Hematopoietic multipotent progenitor cell treated with erythropoietin and hydrocortisone succinate and interleukin-3 and kit ligand, for 4 days (in vitro differentiated cells): Measurements from ENCODE around the gene KRTAP24-1.

Source experiments
- DNase-seq: peaks from one replicate; pipeline ENCODE4 v3.0.0-alpha.2; 2015

KRTAP24-1 gene, protein sequence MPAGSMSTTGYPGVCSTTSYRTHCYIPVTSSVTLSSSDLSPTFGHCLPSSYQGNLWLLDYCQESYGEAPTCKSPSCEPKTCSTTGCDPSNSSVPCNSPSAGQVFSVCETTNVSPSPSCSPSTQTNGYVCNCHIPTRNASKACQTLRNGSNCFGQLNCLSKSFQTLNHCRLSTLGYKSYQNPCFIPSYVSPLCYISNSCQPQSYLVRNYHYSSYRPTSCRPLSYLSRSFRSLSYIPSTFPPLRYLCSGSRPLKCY

DNA sequence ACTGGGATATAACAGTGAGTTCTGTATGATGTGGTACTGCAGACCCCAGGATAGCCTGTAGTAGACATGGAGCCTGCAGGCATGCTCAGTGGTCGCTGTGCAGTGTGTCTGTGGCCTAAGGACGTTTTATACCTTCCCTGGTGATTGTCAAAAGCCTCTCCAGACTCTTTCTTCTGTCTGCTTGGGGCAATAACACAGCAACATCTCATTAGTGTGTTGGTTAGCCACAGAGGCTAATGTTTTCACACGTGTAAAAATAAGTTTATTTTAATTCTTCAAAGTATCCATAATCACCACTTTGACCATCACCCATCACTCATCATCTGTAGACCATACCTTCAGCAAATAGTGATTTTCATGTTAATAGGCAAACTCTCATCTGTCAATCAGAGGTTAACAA, at the start of gene KRTAP24-1:
Gene KRTAP24-1, minus strand, starts transcription at position 101 of the 400 bp plus-strand sequence. Its CDS starts 18 bp downstream, at position 83.
- no peak for DNase-seq

DNA sequence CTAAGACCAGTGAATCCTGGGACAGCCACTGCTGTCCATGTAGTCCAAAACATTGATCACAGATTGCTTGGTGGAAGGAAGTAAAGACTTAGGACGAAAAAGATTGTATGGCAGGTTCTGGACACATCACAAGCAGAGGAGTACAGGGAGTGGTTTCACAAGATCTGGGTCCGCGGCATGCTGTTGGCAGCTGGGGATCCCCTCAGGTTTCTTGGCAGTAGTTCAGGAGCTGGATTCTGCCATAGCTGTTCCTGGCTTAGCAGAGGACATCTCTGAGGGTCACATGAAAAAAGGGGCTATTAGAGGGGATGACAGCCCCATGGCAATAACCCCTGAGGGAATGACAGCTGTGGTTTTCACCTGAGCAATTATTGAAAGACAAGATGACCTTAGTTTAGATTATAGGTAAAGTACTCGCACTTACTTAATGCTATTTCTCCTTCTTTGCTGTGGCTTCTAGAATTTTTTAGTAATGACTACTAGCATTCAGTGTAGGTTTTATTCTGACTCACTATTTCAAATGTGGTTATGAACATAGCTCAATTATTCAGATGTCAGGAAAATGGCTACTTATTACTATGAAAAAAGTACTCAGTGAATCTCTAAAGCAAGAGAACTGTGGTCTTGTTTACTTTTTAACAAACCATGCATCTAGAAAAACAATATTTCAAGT, 46.6 kb upstream of the KRTAP24-1 start:
- DNase-seq, result no peak

DNA sequence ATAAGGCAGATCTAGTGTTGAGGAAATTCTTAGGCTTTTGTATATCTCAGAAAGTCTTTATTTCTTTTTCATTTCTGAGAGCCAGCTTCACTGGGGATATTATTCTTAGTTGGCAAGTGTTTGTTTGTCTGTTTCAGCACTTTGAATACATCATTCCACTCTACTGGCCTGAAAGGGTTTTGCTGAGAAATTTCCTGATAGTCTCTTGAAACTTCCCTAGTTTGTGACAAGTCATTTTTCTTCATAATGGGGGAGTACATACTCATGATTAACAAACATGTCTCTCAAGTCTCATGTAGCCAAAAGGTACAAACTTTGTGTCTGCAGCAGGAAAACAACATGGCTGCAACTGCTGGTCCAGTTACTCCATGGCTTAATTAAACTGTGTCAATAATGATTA, 43.6 kb upstream of the KRTAP24-1 start:
- no peak for DNase-seq

DNA sequence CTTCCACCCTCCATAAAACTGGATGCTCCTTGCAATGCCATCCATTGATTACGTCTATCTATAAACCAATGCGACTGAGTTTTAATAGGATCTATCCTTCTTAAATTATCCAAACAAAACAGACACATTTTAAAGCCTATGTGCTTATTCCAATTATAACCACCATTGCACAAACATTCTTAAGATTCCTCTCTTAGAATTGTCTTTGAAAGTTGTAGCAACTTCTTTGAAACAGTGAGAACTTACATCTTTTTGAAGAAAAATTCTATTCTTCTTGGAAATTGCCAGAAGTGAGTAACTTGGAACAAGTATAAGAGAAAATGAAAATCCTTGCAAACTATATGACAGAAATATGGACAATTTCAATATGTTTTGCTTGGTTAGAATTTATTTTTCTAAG, 37.5 kb upstream of the KRTAP24-1 start, which contains the start of gene KRTAP26-1:
Gene KRTAP26-1, minus strand, starts transcription at position 101 of the 400 bp plus-strand sequence. CDS start 280 bp downstream, outside the sequence.
- DNase-seq, result no peak

DNA sequence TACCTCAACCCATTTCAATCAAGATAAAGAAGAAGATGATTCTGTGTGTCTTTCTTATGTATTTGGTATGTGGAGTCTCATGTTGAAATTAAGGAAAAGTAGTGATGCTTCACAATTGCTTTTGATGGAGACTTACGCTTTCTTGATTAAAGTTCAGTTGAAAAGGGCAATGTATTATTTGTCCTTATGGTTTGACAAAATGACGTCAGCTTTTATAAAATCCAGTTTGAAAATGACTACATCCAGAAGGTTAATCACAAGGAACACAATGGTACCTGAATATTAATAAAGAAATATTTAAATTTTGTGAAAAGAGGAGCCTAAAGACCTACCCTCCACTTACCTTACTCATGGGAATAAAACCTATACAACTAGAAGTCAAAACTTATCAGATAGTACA, 33.0 kb upstream of the KRTAP24-1 start:
- no peak for DNase-seq

DNA sequence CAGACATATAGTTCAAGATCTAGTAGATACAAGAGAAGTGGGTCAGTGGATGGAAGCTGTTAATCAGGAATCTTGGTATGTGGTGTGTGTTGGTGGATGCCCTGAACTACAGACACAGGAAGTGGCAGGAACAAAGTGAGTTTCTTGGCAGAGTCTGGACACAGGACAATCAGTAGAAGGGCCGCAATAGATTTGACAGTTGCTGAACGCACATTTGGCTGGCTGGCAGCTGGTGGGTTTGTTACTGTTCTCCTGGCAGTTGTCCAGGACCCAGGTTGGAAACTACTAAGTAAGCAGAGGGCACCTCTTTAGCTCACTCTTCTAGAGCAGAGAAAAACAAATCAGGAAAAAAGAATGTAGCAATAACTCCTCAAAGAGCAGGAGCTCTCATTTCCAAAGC, 24.1 kb upstream of the KRTAP24-1 start:
- DNase-seq, result no peak

DNA sequence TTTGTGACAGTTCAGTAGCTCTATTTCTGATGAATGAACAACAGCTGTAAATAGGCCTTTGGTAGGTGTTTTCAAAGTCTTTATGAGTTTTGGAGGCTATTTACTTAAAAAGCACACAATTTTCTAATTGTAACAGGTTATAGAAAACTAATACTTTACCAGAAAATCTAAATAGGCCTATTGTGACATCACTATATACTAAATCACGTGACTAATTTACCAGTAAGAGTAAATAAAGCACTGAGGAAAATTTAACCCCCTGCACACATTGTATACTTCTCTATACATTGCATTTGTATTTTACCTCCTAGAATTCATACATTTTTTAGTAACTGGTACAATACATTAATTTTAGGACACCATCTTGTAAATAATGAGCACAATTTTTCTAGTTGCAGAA, 22.4 kb upstream of the KRTAP24-1 start:
- no peak for DNase-seq

DNA sequence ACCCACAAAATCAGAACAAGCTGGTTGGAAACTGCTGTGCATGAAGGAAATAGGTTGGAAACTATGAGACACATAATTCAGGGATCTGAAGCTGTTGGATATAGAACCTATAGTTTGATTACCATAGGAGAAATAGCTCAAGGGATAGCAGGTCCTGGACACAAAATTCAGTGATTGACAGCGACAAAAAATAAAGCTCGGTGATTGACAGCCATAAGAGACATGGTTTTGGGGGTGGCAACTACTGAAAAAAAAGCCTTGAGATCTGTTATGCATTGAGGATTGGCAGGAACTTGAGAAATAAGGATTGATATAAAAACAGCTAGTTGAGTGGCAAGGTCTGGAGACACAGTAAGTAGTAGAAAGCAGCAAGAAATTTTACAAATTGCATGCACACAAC, 6.5 kb upstream of the KRTAP24-1 start, which contains the start of gene KRTAP25-1:
Gene KRTAP25-1, minus strand, starts transcription at position 300 of the 400 bp plus-strand sequence. Its CDS starts 24 bp downstream, at position 276.
- DNase-seq, result no peak

DNA sequence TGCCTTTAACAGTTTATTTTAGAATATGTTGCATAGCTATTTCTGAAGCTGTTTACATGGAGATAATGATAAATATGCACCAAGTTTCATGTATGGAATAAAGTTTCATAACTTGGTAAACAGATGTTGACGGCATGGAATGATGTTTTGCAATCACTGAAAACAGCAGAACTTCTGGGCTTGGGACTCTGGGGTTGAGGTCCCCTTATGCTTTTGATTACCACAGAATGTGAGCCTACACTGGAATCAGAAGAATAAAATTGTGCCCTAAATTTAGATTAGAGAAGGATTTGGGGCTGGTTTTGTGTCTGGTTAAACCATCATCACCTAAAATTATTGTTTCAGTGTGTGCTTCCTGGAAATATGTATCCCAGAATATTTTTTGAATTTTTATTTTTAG, 11.1 kb downstream of the KRTAP24-1 start:
- no peak for DNase-seq

DNA sequence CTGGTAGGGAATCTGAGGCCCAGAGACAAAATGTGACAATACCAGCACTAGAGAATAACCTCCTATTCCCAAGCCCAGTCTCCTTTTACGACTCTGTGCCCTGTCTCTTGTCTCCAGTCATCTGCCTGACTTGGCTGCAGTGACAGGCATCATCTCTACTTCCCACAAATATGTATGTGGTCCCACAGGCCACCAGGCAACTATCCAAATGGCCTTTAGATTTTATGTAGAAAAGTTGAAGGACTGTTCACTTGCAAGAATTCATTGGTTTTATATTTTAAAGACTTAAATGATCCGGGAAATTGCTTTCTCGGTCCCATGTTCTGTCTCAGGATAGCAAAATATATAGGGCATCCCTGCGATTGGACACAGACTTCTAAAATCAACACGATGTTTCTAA, 11.6 kb downstream of the KRTAP24-1 start:
- DNase-seq, result no peak

DNA sequence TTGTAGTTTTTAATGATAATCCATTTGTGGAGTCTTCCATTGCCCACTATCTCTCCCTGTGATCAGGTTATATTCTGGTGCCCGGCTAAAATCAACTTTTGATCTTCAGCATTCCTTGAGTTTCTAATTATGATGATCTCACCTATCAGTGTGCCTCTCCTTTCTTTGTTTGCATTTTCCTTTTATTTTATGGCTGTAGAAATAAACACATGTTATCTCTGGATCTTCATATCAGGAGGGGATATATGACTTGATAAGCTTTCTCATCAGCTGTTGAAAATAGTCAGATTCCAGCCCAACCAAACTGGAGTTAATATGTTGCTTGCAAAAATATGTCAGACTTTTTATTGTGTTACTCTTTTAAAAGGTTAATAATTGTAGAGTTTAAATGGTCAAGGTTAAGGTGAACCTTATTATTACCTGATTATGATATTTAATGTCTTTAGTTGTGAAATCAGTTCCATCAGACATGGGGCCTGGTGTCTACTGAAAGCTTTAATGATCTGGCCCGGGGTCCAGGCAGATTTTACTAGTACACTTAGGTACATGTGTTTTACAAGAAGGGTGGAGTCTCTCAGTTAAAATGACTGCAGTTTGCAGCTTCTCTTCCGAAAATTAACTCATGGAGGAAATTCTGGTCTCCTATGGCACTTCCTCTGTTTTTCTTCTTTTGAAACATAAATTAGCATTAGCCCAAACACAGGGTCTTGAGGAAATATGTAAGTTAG, 12.8 kb downstream of the KRTAP24-1 start:
- no peak for DNase-seq

DNA sequence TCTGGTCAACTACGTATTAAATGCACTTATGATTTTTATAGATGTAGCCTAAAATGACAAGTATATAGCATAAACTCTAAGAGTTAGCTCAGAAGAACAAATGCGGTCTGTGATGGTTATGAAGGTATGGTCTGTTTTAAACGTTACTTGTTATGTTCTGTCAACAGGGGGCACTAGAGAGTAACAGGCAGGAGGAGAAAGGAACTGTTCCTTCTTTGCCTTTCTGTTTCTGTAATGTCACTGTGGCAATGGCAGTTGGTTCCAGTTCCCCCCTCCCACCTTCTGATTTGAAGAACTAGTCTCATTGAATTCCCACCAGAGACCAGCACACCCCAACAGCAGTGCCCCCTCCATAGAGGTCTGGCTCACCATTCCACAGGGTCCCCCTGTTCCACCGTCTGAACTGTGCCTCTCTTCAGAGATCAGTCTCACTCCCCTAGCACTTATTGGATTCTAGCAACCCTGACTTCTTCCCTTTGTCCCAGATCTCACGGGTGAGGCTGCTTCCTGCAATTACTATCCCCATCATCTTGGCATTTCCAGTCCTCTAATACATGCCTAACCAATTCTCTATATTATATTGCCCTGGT, 14.0 kb downstream of the KRTAP24-1 start:
- peak; percentile 39 for DNase-seq

DNA sequence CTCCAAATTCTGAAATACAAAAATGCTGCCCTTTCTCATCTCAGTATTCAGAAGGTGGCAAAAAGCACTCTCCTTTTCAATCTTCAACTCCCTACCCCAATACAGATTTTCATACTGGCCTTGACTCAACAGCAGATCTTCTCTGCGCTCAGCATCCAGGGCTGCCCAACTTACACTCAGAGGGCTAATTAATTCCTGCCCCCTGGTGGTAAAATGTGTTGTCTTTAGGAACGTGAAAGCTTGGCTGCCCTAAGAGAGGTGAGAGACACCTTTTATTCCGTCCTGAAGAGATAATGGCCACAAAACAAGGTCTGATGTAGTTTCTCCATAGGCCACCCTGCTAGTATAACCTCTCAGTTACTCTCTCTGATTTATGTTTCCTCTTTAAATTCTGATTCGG, 25.0 kb downstream of the KRTAP24-1 start:
- peak; percentile 31 for DNase-seq

DNA sequence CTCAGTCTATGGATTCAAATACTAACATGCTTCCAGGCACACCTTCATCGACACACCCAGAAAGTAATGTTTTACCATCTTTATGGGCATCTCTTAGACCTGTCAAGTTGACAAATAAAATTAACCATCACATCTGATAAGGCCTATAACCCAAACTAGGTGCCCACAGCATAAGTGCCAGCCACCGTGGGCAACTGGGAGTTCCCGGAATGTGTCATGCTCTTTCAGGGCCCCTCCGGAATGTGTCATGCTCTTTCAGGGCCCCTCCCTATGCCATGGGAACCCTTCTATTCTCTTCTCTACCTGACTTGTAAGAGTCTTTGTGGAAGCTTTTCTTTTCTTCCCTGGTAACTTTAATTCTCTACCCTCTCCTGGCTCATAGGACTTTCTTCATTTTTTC, 26.6 kb downstream of the KRTAP24-1 start:
- DNase-seq, result no peak

DNA sequence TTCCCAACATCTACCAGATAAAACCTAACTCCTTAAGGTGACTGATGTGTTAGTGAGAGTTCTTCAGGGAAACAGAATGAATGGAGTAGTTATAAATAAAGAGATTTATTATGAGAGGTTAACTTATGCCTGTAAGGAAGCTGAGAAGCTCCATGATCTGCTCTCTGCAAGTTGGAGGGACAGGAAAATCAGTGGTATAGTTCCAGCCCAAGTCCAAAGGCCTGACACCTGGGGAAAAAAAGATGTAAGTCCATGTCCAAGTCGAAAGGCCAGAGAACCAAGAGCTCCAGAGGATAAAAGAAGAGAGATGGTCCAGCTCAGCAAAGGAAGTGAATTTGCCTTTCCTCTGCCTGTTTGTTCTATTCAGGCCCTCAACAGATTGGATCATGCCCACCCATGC, 27.1 kb downstream of the KRTAP24-1 start:
- no peak for DNase-seq

DNA sequence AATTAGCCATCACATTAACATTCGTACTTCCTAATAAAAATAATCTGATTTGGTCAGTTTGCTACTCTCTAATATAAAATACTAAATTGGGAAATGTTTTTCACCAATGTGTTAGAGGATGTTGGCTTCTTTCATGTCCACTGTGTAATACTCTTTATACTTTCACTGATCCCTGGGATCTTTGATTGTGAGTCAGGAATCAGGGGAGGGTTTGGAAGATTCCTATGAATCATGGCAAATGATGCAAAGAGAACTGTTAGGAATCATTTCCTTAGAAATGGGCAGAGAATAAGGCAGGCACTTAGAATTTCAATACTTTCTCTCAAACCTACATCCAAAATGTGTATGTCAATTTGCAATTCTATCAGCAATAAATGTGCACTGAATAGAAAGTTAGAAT, 31.0 kb downstream of the KRTAP24-1 start:
- DNase-seq, result no peak

DNA sequence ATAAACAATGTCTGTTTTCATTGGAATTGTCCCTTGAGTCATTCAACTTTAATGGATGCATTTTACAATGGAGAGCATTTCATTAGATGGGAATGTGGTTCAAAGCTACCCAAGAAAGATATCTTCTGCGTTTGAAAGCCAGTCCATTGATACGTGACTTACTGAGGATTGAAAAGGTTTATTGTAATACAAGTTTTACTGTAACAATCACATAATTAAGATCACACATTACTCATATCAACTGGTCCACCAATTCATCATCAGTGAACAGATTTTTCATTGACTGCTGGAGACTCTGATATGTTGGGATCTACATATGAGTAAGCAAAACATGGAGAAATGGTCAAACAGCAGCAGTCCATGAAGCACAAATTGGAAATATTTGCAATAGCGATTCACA, 32.8 kb downstream of the KRTAP24-1 start:
- DNase-seq, result no peak

DNA sequence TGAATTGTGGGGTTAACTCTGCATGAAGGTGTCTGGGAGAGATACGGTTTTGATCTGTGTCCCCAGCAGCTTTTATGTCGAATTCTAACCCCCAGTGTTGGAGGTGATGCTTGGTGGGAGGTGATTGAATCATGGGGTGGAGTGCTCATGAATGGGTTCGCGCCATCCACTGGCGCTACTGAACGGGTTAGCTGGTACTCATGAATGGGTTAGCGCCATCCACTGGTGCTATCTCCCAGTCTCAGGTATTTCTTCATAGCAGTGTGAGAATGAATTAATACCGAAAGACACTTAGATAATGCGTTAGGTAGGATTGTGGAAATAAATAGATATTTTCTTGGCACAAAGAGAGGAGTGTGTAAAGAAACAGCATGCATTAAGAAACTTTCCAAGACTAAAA, 33.9 kb downstream of the KRTAP24-1 start:
- DNase-seq, result no peak

DNA sequence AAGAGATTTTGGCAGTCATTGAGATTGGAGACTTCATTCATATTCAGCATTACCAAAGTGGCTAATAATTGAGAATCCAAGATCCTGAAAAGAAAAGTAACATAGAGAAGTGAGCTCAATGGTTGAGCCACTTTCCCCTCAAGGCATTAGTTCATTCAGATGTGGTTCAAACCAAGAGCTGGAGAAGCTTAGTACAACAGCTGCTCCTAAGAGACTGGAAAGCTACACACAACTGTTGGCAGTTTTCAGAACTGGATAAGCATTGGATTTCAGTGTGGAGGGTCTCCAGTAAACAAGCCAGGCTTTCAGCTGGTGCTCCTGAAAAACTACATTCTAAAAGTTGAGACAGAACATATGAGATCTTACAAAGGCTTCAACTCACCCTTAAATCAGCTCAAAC, 37.7 kb downstream of the KRTAP24-1 start:
- DNase-seq, result no peak

DNA sequence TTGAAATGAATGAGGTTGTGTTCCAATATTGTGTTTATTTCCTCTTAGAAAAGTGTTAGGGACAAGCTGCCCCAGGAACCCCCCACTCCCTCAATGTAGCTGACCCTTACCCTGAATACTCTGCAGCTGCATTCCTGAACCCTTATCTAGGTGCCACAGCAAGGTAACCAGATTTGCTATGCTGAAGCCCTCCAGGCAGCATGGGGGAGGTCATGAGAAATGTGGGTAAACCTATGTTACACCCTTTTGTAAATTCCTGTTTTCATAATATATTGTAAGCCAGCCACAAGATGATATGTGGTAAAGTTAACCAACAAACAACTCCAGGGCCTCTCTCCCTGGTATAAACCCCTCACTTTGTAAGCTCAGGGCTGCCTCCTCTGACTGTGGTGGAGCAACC, 39.1 kb downstream of the KRTAP24-1 start:
- no peak for DNase-seq

DNA sequence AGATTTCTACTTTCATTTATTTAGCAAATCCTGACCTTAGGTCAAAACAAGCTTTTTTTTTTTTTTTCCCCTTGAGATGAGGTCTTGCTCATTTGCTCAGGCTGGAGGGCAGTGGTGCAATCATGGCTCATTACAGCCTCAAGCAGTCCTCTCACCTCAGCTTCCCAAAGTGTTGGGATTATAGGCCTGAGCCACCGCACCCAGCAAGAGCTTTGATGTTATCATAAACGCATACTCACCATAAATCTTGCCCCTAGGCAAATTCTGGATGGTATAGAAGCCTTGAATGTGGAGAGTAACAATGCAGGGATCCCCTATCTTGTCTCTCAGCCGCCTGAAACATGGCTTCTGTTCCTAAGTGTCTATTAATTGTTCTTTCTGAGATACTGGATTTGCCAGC, 42.1 kb downstream of the KRTAP24-1 start:
- no peak for DNase-seq

DNA sequence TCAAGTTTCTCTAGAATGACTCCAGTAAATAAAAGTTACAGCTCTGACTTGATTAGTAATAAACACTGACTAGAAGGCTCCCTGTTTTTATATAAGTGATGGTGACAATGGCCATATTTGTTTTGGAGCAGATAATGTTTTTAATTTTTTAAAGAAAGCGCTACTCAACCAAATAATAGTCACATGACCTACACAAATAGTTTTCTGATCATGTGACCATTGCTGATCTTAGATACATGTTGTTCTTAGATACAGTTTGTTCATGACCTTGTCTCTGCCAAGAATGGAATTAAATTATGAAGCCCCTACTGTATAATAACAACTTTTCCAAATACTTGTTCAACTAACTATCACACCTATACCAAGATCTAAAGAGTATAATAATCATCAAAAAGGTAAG, 44.6 kb downstream of the KRTAP24-1 start:
- DNase-seq, result no peak

DNA sequence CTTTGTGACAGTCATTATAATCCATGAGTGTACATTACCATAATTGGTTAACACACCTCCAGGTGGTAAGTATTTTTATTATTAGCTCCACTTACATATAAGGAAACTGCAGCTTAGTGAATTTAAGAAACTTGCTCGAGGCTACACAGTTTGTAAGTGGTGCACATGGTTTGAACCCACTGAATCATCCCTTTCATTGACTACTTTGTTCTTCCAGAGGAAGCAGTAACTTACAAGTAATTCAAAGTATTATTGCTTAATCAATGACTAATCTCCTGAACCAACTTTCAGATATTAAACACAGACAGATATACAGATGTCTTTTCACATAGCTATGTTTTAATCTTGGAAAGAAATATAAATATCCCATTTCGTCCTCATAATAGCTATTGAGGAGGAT, 48.1 kb downstream of the KRTAP24-1 start:
- no peak for DNase-seq

DNA sequence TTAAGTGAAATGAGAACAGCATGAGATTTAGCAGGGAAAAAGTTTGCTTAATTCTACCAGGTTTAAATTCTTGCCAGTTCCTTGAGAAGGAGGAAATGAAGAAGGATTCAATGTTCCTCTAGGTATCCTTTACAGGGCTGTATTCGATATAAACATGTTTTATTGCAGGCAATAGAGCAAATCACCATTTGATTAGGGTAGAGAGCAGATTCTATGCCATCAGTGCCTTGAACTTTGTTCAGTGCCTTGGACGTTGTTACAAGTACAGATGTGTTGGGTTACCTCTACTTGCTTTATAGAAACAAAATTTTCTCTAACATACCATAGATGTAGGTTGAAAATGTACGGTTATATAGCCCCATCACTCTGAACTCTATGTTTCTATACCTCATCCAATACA, 48.7 kb downstream of the KRTAP24-1 start:
- DNase-seq, result no peak
